Kidney (tissue), 14 donors: ENCODE measurements around the gene MAP7. TPM values are rescaled to one million over a fixed set of nuclear protein-coding genes. Genes with fewer than 3 reads are reported as not detected.

ENCODE experiments used
- DNase-seq, 5 donors: peaks; one replicate each; pipeline ENCODE4 v3.0.0-alpha.2; 2013 to 2020
- FAIRE-seq: peaks from 2 replicates; lab custom pipeline; 2012; peaks lifted over from hg19 to GRCh38; lab: Jason Lieb, UNC
- H3K27ac ChIP-seq, 2 donors: one replicate each; pipeline ENCODE4 v1.7.0; 2013; ENCODE audit warnings: low read depth in 2 of 2, low read length in 2 of 2, inconsistent platforms in 1 of 2
- H3K27me3 ChIP-seq: one replicate; pipeline ENCODE4 v1.7.1; 2013; ENCODE audit warnings: low read length, inconsistent platforms; ENCODE audit not compliant: control insufficient read depth, insufficient read depth
- H3K36me3 ChIP-seq, 3 donors: one replicate each; pipeline versions ENCODE4 v1.7.0 to v1.7.1; 2013; ENCODE audit warnings: low read length in 3 of 3, control low read depth in 1 of 3, inconsistent platforms in 1 of 3; ENCODE audit not compliant: insufficient read depth in 3 of 3, control insufficient read depth in 2 of 3
- H3K4me1 ChIP-seq, 3 donors: one replicate each; pipeline versions ENCODE4 v1.7.0 to v1.7.1; 2013; ENCODE audit warnings: low read length in 3 of 3, inconsistent platforms in 1 of 3, low read depth in 1 of 3; ENCODE audit not compliant: control insufficient read depth in 2 of 3, insufficient read depth in 2 of 3
- H3K4me3 ChIP-seq, 3 donors: one replicate each; pipeline versions ENCODE4 v1.7.0 to v1.8.1; 2013; ENCODE audit warnings: low read length in 3 of 3, control low read depth in 1 of 3, inconsistent platforms in 1 of 3
- H3K9ac ChIP-seq, 3 donors: one replicate each; pipeline versions ENCODE4 v1.7.0 to v1.7.1; 2013; ENCODE audit warnings: low read length in 3 of 3, control low read depth in 1 of 3, inconsistent platforms in 1 of 3
- H3K9me3 ChIP-seq, 3 donors: one replicate each; pipeline versions ENCODE4 v1.7.0 to v1.7.1; 2013; ENCODE audit warnings: low read length in 3 of 3, control low read depth in 1 of 3, inconsistent platforms in 1 of 3; ENCODE audit not compliant: control insufficient read depth in 2 of 3, insufficient read depth in 1 of 3
- CTCF ChIP-seq: IDR thresholded peaks from 3 replicates; pipeline ENCODE4 v1.5.1; 2012; ENCODE audit warnings: mild to moderate bottlenecking, moderate library complexity, borderline replicate concordance; ENCODE audit not compliant: insufficient read depth; ENCODE audit errors: extremely low read depth
- intact Hi-C: fragments of 100-400 bp; cut with DNase I; formaldehyde crosslinking; loops from one replicate; pipeline ENCODE4 v1.11.1; 2022
- polyA plus RNA-seq: library from polyadenylated mRNA; stranded (reverse); fragments of 350-450 nt; fragmentation: Illumina TruSeq; extraction: RNeasy Lipid Tissue Mini Kit (QIAGEN cat#74804); gene quantifications from one replicate; pipeline ENCODE4 v1.2.3, GENCODE V29; 2014; ENCODE audit warnings: low read depth, low replicate concordance; ENCODE audit not compliant: insufficient read depth
- total RNA-seq: library from RNA; stranded (reverse); fragmentation: NEBNext Ultra II Directional; extraction: Animal tissue kit (Norgen Biotek cat#: 25700); gene quantifications from one replicate; pipeline ENCODE4 v1.2.1, GENCODE V29; 2021
- donor health status: control.
- donor health status: control.
- donor health status: control.
- donor health status: control.
- donor health status: control.
- donor health status: DM: yes; HTN: yes; CAD: no.
- donor health status: Normal renal cell carcinoma (clear cell type).

The MAP7 gene
- total and polyA plus RNA-seq, 2 donors from 2014 or later: 16.0 to 40.0 TPM

GRCh38 chr6:136474241-136474640 is 76.0 kb downstream of the MAP7 start:
- intact Hi-C loops: no loop called here
- no peak for DNase-seq
- no peaks in the 10 kb centered on the region for H3K27me3 ChIP-seq
- no peak overlapping the region for H3K27ac ChIP-seq
- H3K4me3 ChIP-seq: no peak overlapping the region
- no peak for FAIRE-seq
- no peaks in the 10 kb centered on the region for H3K9me3 ChIP-seq
- no peak overlapping the region for H3K9ac ChIP-seq
- no peak for TF ChIP-seq CTCF
- H3K4me1 ChIP-seq: no peaks in the 10 kb centered on the region
- no peaks in the 10 kb centered on the region for H3K36me3 ChIP-seq

GRCh38 chr6:136471922-136472321 is 78.3 kb downstream of the MAP7 start:
- H3K4me3 ChIP-seq: no peak overlapping the region
- no peak overlapping the region for H3K27ac ChIP-seq
- no peaks in the 10 kb centered on the region for H3K9me3 ChIP-seq
- DNase-seq (no peak), FAIRE-seq (no peak)
- no peaks in the 10 kb centered on the region for H3K36me3 ChIP-seq
- intact Hi-C loops: no loop called here
- H3K27me3 ChIP-seq: no peaks in the 10 kb centered on the region
- no peak overlapping the region for H3K9ac ChIP-seq
- H3K4me1 ChIP-seq: peaks cover 0 to 8% (median 0%) of the 10 kb centered on the region in 3 donors
- no peak for TF ChIP-seq CTCF

- Histone ChIP-seq H3K4me1 (peaks cover 0 to 8% (median 0%) of the 10 kb centered on the region in 3 donors), H3K9ac (no peak overlapping the region), H3K36me3 (no peaks in the 10 kb centered on the region), H3K9me3 (no peaks in the 10 kb centered on the region), H3K4me3 (no peak overlapping the region), H3K27me3 (no peaks in the 10 kb centered on the region), H3K27ac (no peak overlapping the region)
- TF ChIP-seq CTCF: no peak
- intact Hi-C loops: no loop called here
- FAIRE-seq (no peak), DNase-seq (peak in 2 of 5 donors; percentile 11 to 22)
Observed at GRCh38 chr6:136471372-136471771, 78.8 kb downstream of the MAP7 start.

GRCh38 chr6:136470044-136470443 is 80.2 kb downstream of the MAP7 start:
- no peak overlapping the region for H3K9ac ChIP-seq
- H3K4me3 ChIP-seq: no peak overlapping the region
- H3K9me3 ChIP-seq: no peaks in the 10 kb centered on the region
- no peak for DNase-seq
- peaks cover 0 to 8% (median 0%) of the 10 kb centered on the region in 3 donors for H3K4me1 ChIP-seq
- intact Hi-C loops: no loop called here
- FAIRE-seq: no peak
- no peak for TF ChIP-seq CTCF
- no peaks in the 10 kb centered on the region for H3K36me3 ChIP-seq
- H3K27ac ChIP-seq: no peak overlapping the region
- no peaks in the 10 kb centered on the region for H3K27me3 ChIP-seq
